Breast epithelium (tissue), 4 donors: Measurements from ENCODE around the gene ANKMY1. TPM values are rescaled to one million over a fixed set of nuclear protein-coding genes. Genes with fewer than 3 reads are reported as not detected.

Experiments used
- DNase-seq, 2 donors: peaks; one replicate each; pipeline ENCODE4 v3.0.0-alpha.2; 2019; ENCODE audit warnings: low spot score in 2 of 2
- H3K27ac ChIP-seq, 2 donors: fragments of 200-600 bp; sonication (generic) in 1 of 2; one replicate each; pipeline ENCODE4 v1.5.1; 2016 to 2019; ENCODE audit warnings: mild to moderate bottlenecking in 1 of 2
- H3K27me3 ChIP-seq, 2 donors: fragments of 200-600 bp; sonication (generic) in 1 of 2; one replicate each; pipeline versions ENCODE4 v1.5.1 to v1.6.0; 2017 to 2019; ENCODE audit warnings: control low read depth in 1 of 2, mild to moderate bottlenecking in 1 of 2
- H3K36me3 ChIP-seq: fragments of 200-600 bp; one replicate; pipeline ENCODE4 v1.5.1; 2019
- H3K4me1 ChIP-seq, 2 donors: fragments of 200-600 bp; sonication (generic); one replicate each; pipeline ENCODE4 v1.5.1; 2016 to 2019; ENCODE audit warnings: control low read depth in 1 of 2
- H3K4me3 ChIP-seq, 3 donors: fragments of 200-600 bp; sonication (generic); 1 replicate in 2 of 3; 2 replicates in 1 of 3; pipeline ENCODE4 v1.5.1; 2016 to 2019; ENCODE audit warnings: mild to moderate bottlenecking in 3 of 3, moderate library complexity in 2 of 3
- H3K9me3 ChIP-seq, 2 donors: fragments of 200-600 bp; sonication (generic) in 1 of 2; one replicate each; pipeline ENCODE4 v1.5.1; 2016 to 2019; ENCODE audit warnings: control low read depth in 1 of 2
- CTCF ChIP-seq, 3 donors: fragments of 450-650 bp; IDR thresholded peaks; one replicate each; pipeline ENCODE4 v1.5.1; 2016 to 2017; ENCODE audit warnings: antibody characterized with exemption in 3 of 3, mild to moderate bottlenecking in 3 of 3, moderate library complexity in 3 of 3
- POLR2A ChIP-seq: fragments of 450-650 bp; IDR thresholded peaks from one replicate; pipeline ENCODE4 v1.6.1; 2016; ENCODE audit warnings: antibody characterized with exemption, mild to moderate bottlenecking, moderate library complexity
- POLR2AphosphoS5 ChIP-seq, 3 donors: sonication (generic); formaldehyde crosslinking; IDR thresholded peaks; one replicate each; pipeline ENCODE4 v1.6.1; 2017; ENCODE audit warnings: antibody characterized with exemption in 3 of 3
- intact Hi-C: fragments of 100-400 bp; cut with DNase I; formaldehyde crosslinking; loops from one replicate; pipeline ENCODE4 v1.15.1; 2023; ENCODE audit warnings: low total_unique reads
- total RNA-seq, 3 donors: library from RNA; depleted of rRNA; stranded (reverse); fragments of >200 nt; gene quantifications; one replicate each; pipeline ENCODE4 v1.1.0, GENCODE V29; 2016

ANKMY1 gene
- total RNA-seq, 3 donors from 2014 or later = 13.0 to 32.8 (median 19.0) TPM

GRCh38 chr2:240432820-240433801 lies 124.7 kb downstream of the ANKMY1 start:
- Histone ChIP-seq H3K27ac (peak overlapping the region in 1 of 2 donors; percentile 91), H3K4me1 (peaks cover 12 to 13% of the 10 kb centered on the region in 2 donors), H3K36me3 (no peaks in the 10 kb centered on the region), H3K27me3 (no peaks in the 10 kb centered on the region), H3K4me3 (no peak overlapping the region), H3K9me3 (no peaks in the 10 kb centered on the region)
- intact Hi-C loops = no loop called here
- no peak for TF ChIP-seq POLR2AphosphoS5 (IDR thresholded peaks at IDR 0.05)
- no peak for TF ChIP-seq POLR2A
- TF ChIP-seq CTCF (IDR thresholded peaks at IDR 0.05) = no peak
- peak in 1 of 2 donors; percentile 46 for DNase-seq

GRCh38 chr2:240432430-240432819 lies 125.4 kb downstream of the ANKMY1 start:
- DNase-seq = peak in 1 of 2 donors; percentile 22
- Histone ChIP-seq H3K4me1 (peaks cover 10% of the 10 kb centered on the region in 2 donors), H3K27ac (peak overlapping the region in 1 of 2 donors; percentile 91), H3K27me3 (no peaks in the 10 kb centered on the region), H3K4me3 (no peak overlapping the region), H3K9me3 (no peaks in the 10 kb centered on the region), H3K36me3 (no peaks in the 10 kb centered on the region)
- no peak for TF ChIP-seq POLR2A
- TF ChIP-seq CTCF (IDR thresholded peaks at IDR 0.05) = no peak
- TF ChIP-seq POLR2AphosphoS5 (IDR thresholded peaks at IDR 0.05) = no peak
- intact Hi-C loops = no loop called here

GRCh38 chr2:240431661-240432424 lies 125.9 kb downstream of the ANKMY1 start:
- no peak overlapping the region for H3K4me3 ChIP-seq
- peak in 1 of 2 donors; percentile 33 for DNase-seq
- no peaks in the 10 kb centered on the region for H3K9me3 ChIP-seq
- no peaks in the 10 kb centered on the region for H3K27me3 ChIP-seq
- TF ChIP-seq POLR2A (no peak), CTCF (IDR thresholded peaks at IDR 0.05) (no peak), POLR2AphosphoS5 (IDR thresholded peaks at IDR 0.05) (no peak)
- no peak overlapping the region for H3K27ac ChIP-seq
- intact Hi-C loops = no loop called here
- peaks cover 4 to 9% of the 10 kb centered on the region in 2 donors for H3K4me1 ChIP-seq
- no peaks in the 10 kb centered on the region for H3K36me3 ChIP-seq

- Histone ChIP-seq H3K27me3 (no peaks in the 10 kb centered on the region), H3K36me3 (no peaks in the 10 kb centered on the region), H3K4me1 (peaks cover 0 to 5% of the 10 kb centered on the region in 2 donors), H3K4me3 (no peak overlapping the region), H3K9me3 (no peaks in the 10 kb centered on the region), H3K27ac (no peak overlapping the region)
- DNase-seq = peak in 1 of 2 donors; percentile 45
- intact Hi-C loops = no loop called here
- TF ChIP-seq POLR2AphosphoS5 (IDR thresholded peaks at IDR 0.05) = no peak
- TF ChIP-seq CTCF (IDR thresholded peaks at IDR 0.05) = no peak
- no peak for TF ChIP-seq POLR2A
Measured at GRCh38 chr2:240431271-240431660, 126.5 kb downstream of the ANKMY1 start.
